ENCODE results near the gene STX5. TPM values are rescaled to one million over a fixed set of nuclear protein-coding genes. Genes with fewer than 3 reads are reported as not detected.
A peak's percentile ranks its signal among the peaks of the same experiment; 100 is the strongest.

Gene STX5
- total and polyA plus RNA-seq, 9 of the 15 experiments (the other 6 are each of a cell fraction or from before 2014, with no cell fraction given) = 2.8 to 28.6 (median 23.7) TPM

- no peak for TF ChIP-seq MIER1 (IDR thresholded peaks at IDR 0.05; ENCODE audit: low read depth)
- TF ChIP-seq HDGF (IDR thresholded peaks at IDR 0.05) = peak; percentile 36; the same call in 1 of the 2 replicates
- TF ChIP-seq FOXA3 (CRISPR knock-in tag; conservative IDR thresholded peaks at IDR 0.05 in 1 of 2, IDR thresholded peaks at IDR 0.05 in 1 of 2) = peak in 1 of 2 experiments; percentile 7; a peak in 1 of 4 replicates
- 0 out of 2 replicates have a peak, but pooled peaks have one; percentile 10 for TF ChIP-seq ZNF24 (IDR thresholded peaks at IDR 0.05)
- TF ChIP-seq ZNF507 (tag; conservative IDR thresholded peaks at IDR 0.05) = no peak
- 0 out of 2 replicates have a peak, but pooled peaks have one; percentile 43 for TF ChIP-seq TARDBP (IDR thresholded peaks at IDR 0.05)
- TF ChIP-seq SMARCE1 (IDR thresholded peaks at IDR 0.05) = no peak
- TF ChIP-seq HSF4 (CRISPR knock-in tag; IDR thresholded peaks at IDR 0.05; ENCODE audit: borderline replicate concordance) = no peak
- no peak for TF ChIP-seq PRPF4 (IDR thresholded peaks at IDR 0.05; ENCODE audit: insufficient read depth, low read depth, low read length, poor library complexity, severe bottlenecking)
- no peak for TF ChIP-seq MTA1 (IDR thresholded peaks at IDR 0.05; ENCODE audit: borderline replicate concordance)
- TF ChIP-seq ZFP1 (CRISPR knock-in tag; IDR thresholded peaks at IDR 0.05) = no peak
- no peak for TF ChIP-seq KDM5B (IDR thresholded peaks at IDR 0.05; ENCODE audit: insufficient replicate concordance, low read depth, low read length)
- no peak for TF ChIP-seq TCF7L2 (IDR thresholded peaks at IDR 0.05; ENCODE audit: low read depth, low read length)
- TF ChIP-seq KDM2B (CRISPR knock-in tag; IDR thresholded peaks at IDR 0.05) = no peak
Observed at GRCh38 chr11:62792202-62792575, 39.7 kb downstream of the STX5 start (continued).

Measured in K562 (cell line).